ENCODE measurements around the gene NUP214. TPM values are rescaled to one million over a fixed set of nuclear protein-coding genes. Genes with fewer than 3 reads are reported as not detected.
"Not testable (repeated sequence)": the region's sequence is repeated elsewhere in the genome, so short reads cannot be mapped to it uniquely, and the experiment has no call there.

Gene NUP214
- total RNA-seq, 1 experiment from 2014 or later = 36.1 TPM

DNA sequence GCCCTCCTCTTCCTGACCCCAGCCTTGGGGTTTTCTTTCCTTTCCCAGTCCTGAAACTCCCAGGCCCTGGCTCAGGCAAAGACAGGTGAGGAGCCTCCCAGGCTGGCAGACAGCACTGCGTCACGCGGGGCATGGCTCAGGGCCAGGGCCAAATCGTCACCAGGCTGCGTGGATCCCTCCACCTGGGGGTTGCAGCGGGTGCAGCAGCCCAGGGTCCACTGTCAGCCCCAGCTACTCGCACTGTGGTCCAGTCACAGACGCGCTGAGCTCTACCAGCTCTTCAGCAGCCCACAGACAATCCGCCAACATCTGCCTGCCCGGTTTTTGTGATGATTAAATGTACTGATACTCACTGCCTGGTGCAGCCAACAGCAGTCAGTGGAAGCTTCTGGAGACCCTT is 138.8 kb downstream of the NUP214 start:
- Histone ChIP-seq H3K36me3 (no peaks in the 10 kb centered on the region), H3K4me1 (peaks cover 15% of the 10 kb centered on the region; the same call in 1 of the 2 replicates), H3K4me3 (no peak overlapping the region), H3K9me3 (replicated peaks) (no peaks in the 10 kb centered on the region), H3K27me3 (no peaks in the 10 kb centered on the region; the same call in 1 of the 2 replicates), H3K27ac (no peak overlapping the region)
- no peak for DNase-seq

DNA sequence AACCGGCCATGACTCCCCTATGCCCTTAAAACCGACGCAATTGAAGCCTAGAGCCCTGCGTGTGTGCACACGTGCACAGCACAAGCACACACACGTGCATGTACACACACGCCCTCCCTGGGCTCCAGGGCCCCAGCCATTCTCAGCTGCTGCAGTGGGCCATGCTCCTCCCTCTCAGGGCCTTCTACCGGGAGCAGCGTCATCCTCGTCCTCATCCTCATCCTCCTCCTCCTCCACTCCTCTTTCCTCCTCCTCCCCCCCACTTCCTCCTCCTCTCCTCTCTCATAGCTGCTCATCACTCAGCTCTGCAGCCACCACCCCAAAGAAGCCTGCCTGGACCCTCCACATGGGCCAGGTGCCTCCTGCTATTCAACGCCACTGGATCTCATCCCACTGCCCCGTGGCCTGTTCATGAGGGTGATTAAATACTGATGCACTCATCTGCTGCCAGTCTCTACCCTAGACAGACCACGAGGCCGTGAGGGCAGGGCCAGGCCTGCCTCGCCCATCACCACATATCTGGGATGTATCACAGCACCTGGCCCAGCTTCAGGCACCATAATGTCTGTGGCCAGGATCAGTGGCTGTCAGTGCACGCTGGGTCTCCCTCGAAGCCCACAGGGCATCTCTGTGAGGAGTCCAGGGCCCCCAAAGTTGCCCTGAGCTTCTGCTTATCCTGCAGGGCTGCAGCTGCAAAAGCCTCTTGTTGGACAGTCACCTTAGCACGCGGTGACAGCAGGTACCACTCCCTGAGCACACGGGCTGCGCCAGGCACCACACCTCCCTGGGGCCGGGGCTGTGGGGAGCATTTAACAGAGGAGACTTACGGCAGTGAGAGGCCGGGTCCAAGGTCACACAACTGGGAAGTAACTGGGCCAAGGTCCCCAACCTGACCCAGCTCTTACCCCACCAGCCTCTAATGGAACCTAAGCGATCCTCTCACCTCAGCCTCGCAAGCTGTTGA is 141.2 kb downstream of the NUP214 start:
- Histone ChIP-seq H3K27me3 (no peaks in the 10 kb centered on the region; the same call in 1 of the 2 replicates), H3K27ac (no peak overlapping the region), H3K4me1 (peaks cover 15% of the 10 kb centered on the region; the same call in 1 of the 2 replicates), H3K9me3 (replicated peaks) (no peaks in the 10 kb centered on the region), H3K4me3 (no peak overlapping the region), H3K36me3 (no peaks in the 10 kb centered on the region)
- no peak for DNase-seq

GRCh38 chr9:131270171-131271015 is 145.0 kb downstream of the NUP214 start:
- H3K4me3 ChIP-seq = no peak overlapping the region
- no peak for DNase-seq
- H3K36me3 ChIP-seq = no peaks in the 10 kb centered on the region
- peaks cover 8% of the 10 kb centered on the region; the same call in 1 of the 2 replicates for H3K4me1 ChIP-seq
- no peaks in the 10 kb centered on the region for H3K9me3 ChIP-seq (replicated peaks)
- H3K27me3 ChIP-seq = no peaks in the 10 kb centered on the region
- H3K27ac ChIP-seq = no peak overlapping the region

DNA sequence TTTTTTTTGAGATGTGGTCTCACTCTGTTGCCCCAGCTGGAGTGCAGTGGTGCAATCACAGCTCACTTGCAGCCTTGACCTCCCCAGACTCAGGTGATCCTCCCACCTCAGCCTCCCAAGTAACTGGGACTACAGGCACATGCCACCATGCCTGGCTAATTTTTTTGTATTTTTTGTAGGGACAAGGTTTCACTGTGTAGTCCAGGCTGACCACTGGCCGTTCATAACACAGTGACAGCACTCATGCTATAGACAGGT is 145.6 kb downstream of the NUP214 start:
- not testable (repeated sequence) for H3K9me3 ChIP-seq (replicated peaks); DNase-seq; H3K36me3 ChIP-seq; H3K27me3 ChIP-seq; H3K27ac ChIP-seq; H3K4me1 ChIP-seq; H3K4me3 ChIP-seq

DNA sequence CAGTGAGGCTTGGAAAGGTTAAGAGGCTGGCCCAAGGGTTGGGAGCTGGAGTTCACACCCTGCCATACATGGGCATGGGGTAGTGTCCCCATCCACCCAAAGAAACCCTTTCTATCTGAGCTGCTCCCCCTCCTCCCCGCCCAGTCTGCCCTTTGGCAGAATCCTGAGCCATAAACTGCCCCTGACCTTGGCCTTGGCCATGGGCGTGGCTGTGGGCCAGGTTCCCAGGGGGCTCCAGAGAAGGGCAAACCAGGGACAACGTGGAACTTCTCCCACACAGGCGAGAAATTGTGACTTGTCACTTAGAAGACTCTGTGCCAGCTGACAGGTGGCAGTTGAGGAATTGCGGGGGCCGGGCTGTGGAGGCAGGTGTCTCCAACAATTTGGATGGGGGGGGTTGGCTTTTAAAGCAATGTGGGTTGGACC is 146.1 kb downstream of the NUP214 start:
- H3K27me3 ChIP-seq = no peaks in the 10 kb centered on the region
- H3K4me1 ChIP-seq = no peaks in the 10 kb centered on the region
- DNase-seq = no peak
- H3K4me3 ChIP-seq = no peak overlapping the region
- no peak overlapping the region for H3K27ac ChIP-seq
- no peaks in the 10 kb centered on the region for H3K36me3 ChIP-seq
- H3K9me3 ChIP-seq (replicated peaks) = no peaks in the 10 kb centered on the region

DNA sequence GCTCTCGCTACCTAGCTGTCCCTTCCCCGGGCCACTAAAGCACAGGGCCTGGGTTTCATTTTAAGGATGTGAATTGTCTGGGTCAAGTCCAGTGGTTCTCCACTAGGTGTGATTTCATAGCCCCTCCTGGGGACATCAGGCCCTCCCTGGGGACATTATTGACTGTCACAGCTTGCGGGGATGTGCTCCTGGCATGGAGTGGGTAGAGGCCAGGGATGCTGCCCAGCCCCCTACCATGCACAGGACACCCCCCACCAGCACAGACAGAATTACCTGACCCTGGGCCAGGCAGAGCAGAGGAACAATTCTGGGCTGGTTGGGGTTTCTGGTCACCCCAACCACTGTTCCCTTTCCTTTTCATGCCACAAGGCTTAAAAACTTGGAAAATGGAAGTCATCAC is 146.8 kb downstream of the NUP214 start:
- H3K4me1 ChIP-seq = no peaks in the 10 kb centered on the region
- no peak overlapping the region for H3K4me3 ChIP-seq
- H3K9me3 ChIP-seq (replicated peaks) = no peaks in the 10 kb centered on the region
- no peaks in the 10 kb centered on the region for H3K36me3 ChIP-seq
- no peaks in the 10 kb centered on the region for H3K27me3 ChIP-seq
- DNase-seq = no peak
- H3K27ac ChIP-seq = no peak overlapping the region

- Histone ChIP-seq H3K27ac (no peak overlapping the region), H3K36me3 (no peaks in the 10 kb centered on the region), H3K4me3 (no peak overlapping the region), H3K4me1 (peaks cover 3% of the 10 kb centered on the region; the same call in 1 of the 2 replicates), H3K9me3 (replicated peaks) (no peaks in the 10 kb centered on the region), H3K27me3 (no peaks in the 10 kb centered on the region)
- DNase-seq = no peak
Observed at GRCh38 chr9:131273146-131273855, 147.9 kb downstream of the NUP214 start.

GRCh38 chr9:131273856-131274673 is 148.7 kb downstream of the NUP214 start:
- H3K27me3 ChIP-seq = 0 out of 2 replicates have a peak, but pooled peaks cover 5% of the 10 kb centered on the region
- no peak for DNase-seq
- no peaks in the 10 kb centered on the region for H3K36me3 ChIP-seq
- no peak overlapping the region for H3K27ac ChIP-seq
- H3K4me1 ChIP-seq = peaks cover 7% of the 10 kb centered on the region; the same call in 1 of the 2 replicates
- H3K9me3 ChIP-seq (replicated peaks) = no peaks in the 10 kb centered on the region
- no peak overlapping the region for H3K4me3 ChIP-seq

DNA sequence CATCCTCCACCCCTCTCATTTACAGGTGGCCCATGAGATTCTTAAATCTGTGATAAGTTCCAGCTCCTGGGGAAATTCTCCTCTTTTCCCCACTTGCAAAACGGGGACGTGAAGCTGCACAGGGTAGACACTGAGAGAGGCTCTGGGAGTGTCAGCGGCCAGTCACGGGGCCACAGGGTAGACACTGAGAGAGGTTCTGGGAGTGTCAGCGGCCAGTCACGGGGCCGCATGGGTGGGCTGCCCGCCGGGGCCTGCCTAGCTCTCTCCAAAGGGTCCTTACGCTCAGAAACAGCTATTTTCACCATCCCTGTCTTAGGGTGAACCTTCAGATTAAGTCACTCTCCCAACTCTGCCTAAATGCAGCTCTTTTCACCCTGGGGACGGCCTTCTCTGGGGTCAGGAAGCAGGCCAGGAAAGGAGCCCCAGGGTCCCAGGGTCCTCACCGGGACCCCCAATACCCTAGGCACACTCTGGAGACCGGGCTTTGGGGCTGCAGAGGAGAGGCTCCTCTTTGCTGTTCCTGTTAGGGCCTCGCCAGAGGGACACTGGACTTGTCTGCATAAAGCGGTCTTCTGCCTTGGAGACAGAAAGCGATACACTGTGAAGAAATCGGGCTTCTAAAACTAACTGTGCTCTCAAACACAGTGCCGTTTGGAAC is 149.4 kb downstream of the NUP214 start:
- no peaks in the 10 kb centered on the region for H3K9me3 ChIP-seq (replicated peaks)
- H3K27ac ChIP-seq = no peak overlapping the region
- no peak overlapping the region for H3K4me3 ChIP-seq
- peaks cover 7% of the 10 kb centered on the region; the same call in 1 of the 2 replicates for H3K4me1 ChIP-seq
- H3K27me3 ChIP-seq = peaks cover 8% of the 10 kb centered on the region; the same call in 1 of the 2 replicates
- no peak for DNase-seq
- no peaks in the 10 kb centered on the region for H3K36me3 ChIP-seq

DNA sequence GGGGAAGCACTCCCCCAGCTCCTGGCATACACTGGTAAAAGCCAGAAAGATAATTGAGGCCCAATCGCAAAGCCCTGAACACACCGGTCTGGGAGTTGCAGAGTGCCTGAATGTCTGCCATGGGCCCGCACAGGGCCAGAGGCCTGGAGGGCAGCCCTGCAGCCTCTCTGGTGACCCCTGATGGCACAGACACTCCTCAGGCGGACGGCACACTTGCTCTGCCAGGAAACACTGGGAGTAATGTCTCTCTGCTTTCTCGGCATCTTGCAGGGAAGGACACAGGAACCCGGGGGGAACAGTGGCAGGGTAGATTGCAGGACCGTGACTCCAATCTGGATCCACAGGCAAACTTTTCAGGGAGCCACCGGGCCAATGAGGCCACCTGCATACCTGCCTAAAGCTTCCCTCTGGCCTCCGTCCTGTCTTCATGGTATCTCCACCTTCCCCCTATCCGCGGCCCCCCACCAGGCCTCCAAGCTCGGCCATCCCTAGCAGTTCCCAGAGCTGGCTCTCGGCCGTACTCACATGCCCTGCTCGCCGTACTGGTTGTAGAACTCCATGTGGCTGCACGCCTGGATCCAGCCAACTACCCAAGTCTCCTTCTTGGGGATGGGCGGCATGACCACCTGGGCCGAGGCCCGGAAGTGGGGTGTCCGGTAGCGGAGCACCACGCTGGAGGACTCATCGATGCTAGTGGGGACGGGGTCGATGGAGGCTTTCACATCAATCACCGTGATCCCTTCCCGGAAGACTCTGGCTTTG is 150.1 kb downstream of the NUP214 start:
- Histone ChIP-seq H3K36me3 (no peaks in the 10 kb centered on the region), H3K9me3 (replicated peaks) (no peaks in the 10 kb centered on the region), H3K27ac (no peak overlapping the region), H3K4me3 (no peak overlapping the region), H3K27me3 (peaks cover 8% of the 10 kb centered on the region; the same call in 1 of the 2 replicates), H3K4me1 (peaks cover 7% of the 10 kb centered on the region; the same call in 1 of the 2 replicates)
- DNase-seq = no peak

- no peak for DNase-seq
- H3K36me3 ChIP-seq = no peaks in the 10 kb centered on the region
- H3K4me3 ChIP-seq = peak within 1 kb of the TSS; percentile 68
- no peaks in the 10 kb centered on the region for H3K9me3 ChIP-seq (replicated peaks)
- H3K27ac ChIP-seq = no peak within 1 kb of the TSS
- H3K4me1 ChIP-seq = peaks cover 7% of the 10 kb centered on the region; the same call in 1 of the 2 replicates
- peaks cover 13% of the 10 kb centered on the region; the same call in 1 of the 2 replicates for H3K27me3 ChIP-seq
Observed at GRCh38 chr9:131276094-131276888, 150.9 kb downstream of the NUP214 start, which contains the start of gene FAM78A. Gene FAM78A, minus strand, starts transcription at chr9:131276510. Its CDS starts 331 bp downstream, at chr9:131276179.

DNA sequence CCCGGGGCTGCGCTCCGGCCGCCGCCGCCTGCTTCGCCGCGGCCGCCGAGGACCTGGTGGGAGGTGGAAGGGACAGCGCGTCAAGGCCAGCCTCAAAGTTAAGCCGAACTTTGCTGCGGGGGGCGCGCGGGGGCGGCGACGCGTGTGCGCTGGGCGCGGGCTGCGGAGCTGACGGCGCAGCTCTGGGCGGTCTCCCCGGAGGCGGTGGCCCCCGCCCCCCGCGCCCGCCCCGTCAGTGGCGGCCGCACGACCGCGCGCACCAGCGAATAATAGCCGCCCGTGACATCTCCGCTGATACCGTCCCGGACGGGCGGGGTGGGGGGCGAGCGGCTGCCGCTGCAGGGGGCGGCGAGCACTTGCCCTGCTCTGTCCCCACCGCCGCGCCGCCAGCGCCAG is 151.5 kb downstream of the NUP214 start:
- H3K4me1 ChIP-seq = peaks cover 7% of the 10 kb centered on the region; the same call in 1 of the 2 replicates

More for the DNA sequence above, 151.5 kb downstream of the NUP214 start:
- no peak for DNase-seq
- H3K27ac ChIP-seq = no peak overlapping the region
- no peaks in the 10 kb centered on the region for H3K36me3 ChIP-seq
- H3K27me3 ChIP-seq = peaks cover 17% of the 10 kb centered on the region
- H3K4me3 ChIP-seq = peak overlapping the region; percentile 68; the same call in 1 of the 2 replicates
- H3K9me3 ChIP-seq (replicated peaks) = no peaks in the 10 kb centered on the region
